ENCODE data around the gene SORT1. TPM values are rescaled to one million over a fixed set of nuclear protein-coding genes. Genes with fewer than 3 reads are reported as not detected.
A peak's percentile ranks its signal among the peaks of the same experiment; 100 is the strongest.

SORT1 gene
- total RNA-seq, 4 donors from 2014 or later, result 145 to 199 (median 189) TPM

DNA sequence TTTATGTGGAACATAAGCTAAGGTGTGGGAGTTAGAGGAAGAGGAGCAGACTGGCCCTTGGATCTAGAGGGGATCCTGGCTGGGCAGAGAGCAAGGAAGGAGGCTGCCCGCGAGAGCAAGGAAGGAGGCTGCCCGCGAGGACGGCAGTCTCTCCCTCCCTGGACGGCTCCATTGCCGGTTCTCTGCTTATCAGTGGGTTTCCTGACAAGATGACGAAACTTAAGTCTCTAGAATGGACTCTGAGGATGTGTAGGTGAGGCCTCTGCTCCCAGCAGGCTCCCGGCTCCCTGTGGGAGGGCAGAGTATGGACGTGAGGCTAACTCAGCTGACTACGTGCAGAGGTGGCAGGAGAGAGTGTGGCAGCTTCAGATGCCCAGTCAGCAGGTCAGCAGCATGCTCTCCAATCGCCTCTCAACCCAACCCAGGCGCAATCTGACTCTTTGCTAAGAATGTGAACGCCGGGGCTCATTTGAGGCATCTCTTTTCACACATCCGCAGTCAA, 97.0 kb downstream of the SORT1 start:
- TF ChIP-seq, protein P1, sequence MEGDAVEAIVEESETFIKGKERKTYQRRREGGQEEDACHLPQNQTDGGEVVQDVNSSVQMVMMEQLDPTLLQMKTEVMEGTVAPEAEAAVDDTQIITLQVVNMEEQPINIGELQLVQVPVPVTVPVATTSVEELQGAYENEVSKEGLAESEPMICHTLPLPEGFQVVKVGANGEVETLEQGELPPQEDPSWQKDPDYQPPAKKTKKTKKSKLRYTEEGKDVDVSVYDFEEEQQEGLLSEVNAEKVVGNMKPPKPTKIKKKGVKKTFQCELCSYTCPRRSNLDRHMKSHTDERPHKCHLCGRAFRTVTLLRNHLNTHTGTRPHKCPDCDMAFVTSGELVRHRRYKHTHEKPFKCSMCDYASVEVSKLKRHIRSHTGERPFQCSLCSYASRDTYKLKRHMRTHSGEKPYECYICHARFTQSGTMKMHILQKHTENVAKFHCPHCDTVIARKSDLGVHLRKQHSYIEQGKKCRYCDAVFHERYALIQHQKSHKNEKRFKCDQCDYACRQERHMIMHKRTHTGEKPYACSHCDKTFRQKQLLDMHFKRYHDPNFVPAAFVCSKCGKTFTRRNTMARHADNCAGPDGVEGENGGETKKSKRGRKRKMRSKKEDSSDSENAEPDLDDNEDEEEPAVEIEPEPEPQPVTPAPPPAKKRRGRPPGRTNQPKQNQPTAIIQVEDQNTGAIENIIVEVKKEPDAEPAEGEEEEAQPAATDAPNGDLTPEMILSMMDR (IDR thresholded peaks at IDR 0.05), result no peak
- peak in 1 of 2 donors; percentile 9 for TF ChIP-seq EP300 (IDR thresholded peaks at IDR 0.05)
- no peak for TF ChIP-seq POLR2A (IDR thresholded peaks at IDR 0.05)
- H3K9me3 ChIP-seq, result no peaks in the 10 kb centered on the region
- H3K27me3 ChIP-seq, result no peaks in the 10 kb centered on the region
- WGBS, 2 donors, result 81 to 82% methylated on average over 16 of the region's 16 CpGs
- DNase-seq (ENCODE audit: low spot score in 2 of 2), result no peak
- peak overlapping the region in 2 of 4 donors; percentile 89 to 92 for H3K27ac ChIP-seq
- no peaks in the 10 kb centered on the region for H3K36me3 ChIP-seq
- H3K4me3 ChIP-seq, result no peak overlapping the region
- peaks cover 0 to 56% (median 38%) of the 10 kb centered on the region in 4 donors for H3K4me1 ChIP-seq

DNA sequence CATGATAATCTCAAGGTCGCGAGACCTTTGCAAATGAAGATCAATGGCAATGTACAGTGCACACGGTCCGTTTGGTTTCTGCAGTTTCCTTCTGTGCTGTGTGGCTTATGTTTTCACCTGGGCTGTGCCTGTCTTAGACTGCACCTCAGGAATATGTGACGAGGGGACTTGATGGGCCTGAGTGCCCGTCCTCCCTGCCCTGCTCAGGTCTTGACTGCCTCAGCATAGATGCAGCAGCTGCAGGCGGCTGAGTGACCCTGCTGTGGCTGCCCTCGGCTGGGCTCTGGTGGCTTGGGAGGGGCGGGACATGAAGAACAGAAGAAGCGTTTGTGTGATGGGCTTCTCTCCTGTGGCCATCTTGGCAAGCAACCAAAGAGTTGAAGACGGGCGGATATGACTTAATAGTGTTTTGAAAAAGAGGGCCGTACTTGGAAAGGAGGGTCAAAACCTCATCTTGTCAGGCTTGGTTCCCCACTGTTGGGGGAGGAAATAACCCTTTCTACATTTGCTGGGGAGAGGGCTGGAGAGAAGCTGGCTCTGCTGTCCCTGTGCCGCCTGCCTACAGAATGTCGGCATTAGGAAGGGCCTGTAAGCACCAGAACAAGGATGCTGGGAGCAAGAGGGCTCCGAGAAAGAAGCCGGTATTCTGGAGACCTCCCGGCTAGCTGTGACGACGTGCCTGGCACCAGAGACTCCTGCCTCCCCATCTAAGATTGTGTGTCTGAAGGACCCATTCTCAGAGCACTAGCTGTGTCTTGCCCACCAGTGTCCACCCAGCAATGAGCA, 98.0 kb downstream of the SORT1 start:
- Histone ChIP-seq H3K27ac (peak overlapping the region; percentile 54 to 92 (median 74)), H3K9me3 (no peaks in the 10 kb centered on the region), H3K4me3 (no peak overlapping the region), H3K36me3 (no peaks in the 10 kb centered on the region), H3K4me1 (peaks cover 0 to 47% (median 29%) of the 10 kb centered on the region in 4 donors), H3K27me3 (no peaks in the 10 kb centered on the region)
- 32 to 34% methylated on average over 20 of the region's 20 CpGs for WGBS, 2 donors
- DNase-seq (ENCODE audit: low spot score in 2 of 2), result peak; percentile 79 to 82
- peak in 1 of 2 donors; percentile 28 for TF ChIP-seq POLR2A (IDR thresholded peaks at IDR 0.05)
- TF ChIP-seq, protein P1 (IDR thresholded peaks at IDR 0.05), result no peak
- peak in 1 of 2 donors; percentile 44 for TF ChIP-seq EP300 (IDR thresholded peaks at IDR 0.05)

DNA sequence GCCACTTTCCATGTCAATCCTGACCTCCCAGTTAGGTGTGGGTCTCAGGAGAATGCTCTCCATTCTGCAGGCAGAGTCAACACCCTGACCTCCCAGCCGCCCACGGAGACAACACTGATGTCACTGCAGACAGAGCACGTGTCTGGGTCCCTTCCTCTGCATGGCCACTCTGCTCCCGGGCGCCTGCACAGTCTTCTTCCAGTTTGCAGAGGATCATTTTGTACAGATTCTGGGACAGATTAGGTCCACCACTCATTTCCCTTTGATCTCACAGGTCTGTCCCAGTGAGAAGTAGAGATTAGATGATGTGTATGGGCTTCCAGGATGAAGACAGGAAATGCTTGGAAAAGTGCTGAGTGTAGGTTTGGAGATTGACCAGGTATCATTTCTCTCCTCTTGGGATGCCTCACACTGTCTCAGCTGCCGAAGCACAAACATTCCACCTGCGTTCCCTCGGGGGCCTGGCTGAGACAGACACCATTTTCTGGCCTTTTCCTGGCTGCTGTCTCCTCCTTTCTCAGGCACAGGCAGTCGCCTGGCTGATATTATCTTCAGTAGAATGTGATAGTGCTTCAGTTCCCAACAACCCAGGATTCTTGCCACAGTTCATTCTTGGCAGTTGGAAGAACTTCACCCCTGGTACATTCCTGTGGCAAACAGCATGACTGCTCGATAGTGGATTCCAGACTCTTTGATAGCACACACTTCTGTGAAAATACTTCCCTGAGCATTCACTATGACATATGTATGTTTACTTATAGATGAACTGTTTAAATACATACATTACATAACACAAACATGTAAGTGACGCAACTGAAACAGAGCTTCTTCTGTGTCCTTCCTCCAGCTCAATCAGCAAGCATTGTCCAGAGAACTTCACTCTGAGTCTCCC, 98.8 kb downstream of the SORT1 start:
- Histone ChIP-seq H3K27me3 (no peaks in the 10 kb centered on the region), H3K27ac (peak overlapping the region; percentile 54 to 92 (median 74)), H3K9me3 (no peaks in the 10 kb centered on the region), H3K4me3 (no peak overlapping the region), H3K4me1 (peaks cover 0 to 38% (median 25%) of the 10 kb centered on the region in 4 donors), H3K36me3 (no peaks in the 10 kb centered on the region)
- TF ChIP-seq POLR2A (IDR thresholded peaks at IDR 0.05), result no peak
- peak in 1 of 2 donors; percentile 65 for TF ChIP-seq EP300 (IDR thresholded peaks at IDR 0.05)
- 16 to 29% methylated on average over 11 of the region's 11 CpGs for WGBS, 2 donors
- DNase-seq (ENCODE audit: low spot score in 2 of 2), result peak; percentile 63 to 70

DNA sequence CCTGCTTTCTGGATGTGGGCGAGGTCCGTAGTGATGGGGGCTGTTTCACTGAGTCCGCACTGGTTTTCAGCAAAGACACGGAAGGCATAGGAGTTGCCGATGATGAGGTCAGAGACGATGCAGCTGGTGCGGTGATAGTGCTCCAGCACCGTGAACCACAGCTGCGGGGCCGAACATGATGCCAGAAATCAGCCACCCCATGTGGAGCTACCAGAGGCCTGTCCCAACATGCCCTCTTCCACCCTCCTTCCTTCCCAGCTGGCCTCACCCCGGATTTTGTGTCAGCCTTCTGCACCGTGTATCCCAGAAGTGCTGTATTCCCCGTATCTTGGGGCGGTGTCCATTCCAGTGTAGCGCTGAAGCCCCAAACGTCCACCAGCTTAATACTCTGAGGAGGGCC, 100.9 kb downstream of the SORT1 start:
- peak overlapping the region in 2 of 4 donors; percentile 89 to 92 for H3K27ac ChIP-seq
- WGBS, 2 donors, result 92 to 93% methylated on average over 15 to 16 of the region's 16 CpGs

More for the DNA sequence above, 100.9 kb downstream of the SORT1 start:
- DNase-seq (ENCODE audit: low spot score in 2 of 2), result no peak
- Histone ChIP-seq H3K9me3 (no peaks in the 10 kb centered on the region), H3K27me3 (no peaks in the 10 kb centered on the region), H3K4me1 (peaks cover 0 to 35% (median 24%) of the 10 kb centered on the region in 4 donors), H3K36me3 (no peaks in the 10 kb centered on the region), H3K4me3 (no peak overlapping the region)
- TF ChIP-seq POLR2A (IDR thresholded peaks at IDR 0.05) (no peak), EP300 (IDR thresholded peaks at IDR 0.05) (no peak)
- TF ChIP-seq, protein P1 (IDR thresholded peaks at IDR 0.05), result no peak
